Breast epithelium (tissue), 3 donors: ENCODE data around the gene TMEM169.

ENCODE experiments used
- POLR2A ChIP-seq: fragments of 450-650 bp; IDR thresholded peaks from one replicate; pipeline ENCODE4 v1.6.1; 2016; ENCODE audit warnings: antibody characterized with exemption, mild to moderate bottlenecking, moderate library complexity
- TF ChIP-seq, protein P1 (sequence below), 3 donors: fragments of 450-650 bp; IDR thresholded peaks; one replicate each; pipeline ENCODE4 v1.5.1; 2016 to 2017; ENCODE audit warnings: antibody characterized with exemption in 3 of 3, mild to moderate bottlenecking in 3 of 3, moderate library complexity in 3 of 3

DNA sequence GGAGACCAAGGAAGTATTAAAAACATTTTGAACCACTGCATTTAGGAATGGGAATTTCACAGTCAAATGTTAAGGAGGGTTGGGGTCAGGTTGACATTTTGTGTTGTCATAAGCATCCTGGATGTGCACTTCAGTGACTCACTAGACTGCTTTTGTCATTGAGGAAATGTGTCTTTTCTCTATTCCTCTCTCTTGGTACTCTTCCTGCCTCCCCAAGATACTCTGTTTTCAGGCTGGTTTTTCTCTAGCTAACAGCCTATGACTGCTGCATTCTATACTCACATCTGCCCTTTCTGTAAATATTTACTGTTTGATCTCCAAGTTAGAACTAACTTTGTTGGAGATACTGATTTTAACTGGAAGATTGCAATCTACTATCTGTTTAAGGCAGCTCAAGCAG is 50.9 kb downstream of the TMEM169 start:
- TF ChIP-seq POLR2A = no peak
- TF ChIP-seq, protein P1, sequence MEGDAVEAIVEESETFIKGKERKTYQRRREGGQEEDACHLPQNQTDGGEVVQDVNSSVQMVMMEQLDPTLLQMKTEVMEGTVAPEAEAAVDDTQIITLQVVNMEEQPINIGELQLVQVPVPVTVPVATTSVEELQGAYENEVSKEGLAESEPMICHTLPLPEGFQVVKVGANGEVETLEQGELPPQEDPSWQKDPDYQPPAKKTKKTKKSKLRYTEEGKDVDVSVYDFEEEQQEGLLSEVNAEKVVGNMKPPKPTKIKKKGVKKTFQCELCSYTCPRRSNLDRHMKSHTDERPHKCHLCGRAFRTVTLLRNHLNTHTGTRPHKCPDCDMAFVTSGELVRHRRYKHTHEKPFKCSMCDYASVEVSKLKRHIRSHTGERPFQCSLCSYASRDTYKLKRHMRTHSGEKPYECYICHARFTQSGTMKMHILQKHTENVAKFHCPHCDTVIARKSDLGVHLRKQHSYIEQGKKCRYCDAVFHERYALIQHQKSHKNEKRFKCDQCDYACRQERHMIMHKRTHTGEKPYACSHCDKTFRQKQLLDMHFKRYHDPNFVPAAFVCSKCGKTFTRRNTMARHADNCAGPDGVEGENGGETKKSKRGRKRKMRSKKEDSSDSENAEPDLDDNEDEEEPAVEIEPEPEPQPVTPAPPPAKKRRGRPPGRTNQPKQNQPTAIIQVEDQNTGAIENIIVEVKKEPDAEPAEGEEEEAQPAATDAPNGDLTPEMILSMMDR (IDR thresholded peaks at IDR 0.05) = no peak
